T-helper 1 cell (primary cell): ENCODE results near the gene SPANXN2.
"Not testable (repeated sequence)": the region's sequence is repeated elsewhere in the genome, so short reads cannot be mapped to it uniquely, and the experiment has no call there.

ENCODE experiments used
- DNase-seq, 5 donors: peaks; one replicate each; pipeline ENCODE4 v3.0.0-alpha.2; 2012 to 2020
- total RNA-seq, 4 donors: gene quantifications; one replicate each; lab custom pipeline; 2026; lab: John Stamatoyannopoulos, UW

Gene SPANXN2
- total RNA-seq, result 0 reads per million in 4 donors

- not testable (repeated sequence) for DNase-seq
Measured at GRCh38 chrX:143720652-143721051, at the start of gene SPANXN2. TSS of gene SPANXN2 (minus strand) at chrX:143720752. CDS start at chrX:143720668, 84 bp downstream.

GRCh38 chrX:143768976-143769375, 48.4 kb upstream of the SPANXN2 start:
- no peak for DNase-seq

- DNase-seq, result not testable (repeated sequence)
Measured at GRCh38 chrX:143767789-143768188, 47.2 kb upstream of the SPANXN2 start.

- DNase-seq, result no peak
Measured at GRCh38 chrX:143757887-143758286, 37.3 kb upstream of the SPANXN2 start.

GRCh38 chrX:143757375-143757774, 36.8 kb upstream of the SPANXN2 start:
- no peak for DNase-seq

GRCh38 chrX:143754183-143754582, 33.6 kb upstream of the SPANXN2 start:
- DNase-seq, result no peak

GRCh38 chrX:143733866-143734265, 13.3 kb upstream of the SPANXN2 start:
- DNase-seq, result no peak

GRCh38 chrX:143726296-143726695, 5.7 kb upstream of the SPANXN2 start:
- no peak for DNase-seq

- no peak for DNase-seq
Measured at GRCh38 chrX:143701460-143701859, 19.1 kb downstream of the SPANXN2 start.

- DNase-seq, result no peak
Measured at GRCh38 chrX:143694885-143695284, 25.7 kb downstream of the SPANXN2 start.

- DNase-seq, result no peak
Measured at GRCh38 chrX:143683486-143683885, 37.1 kb downstream of the SPANXN2 start.

GRCh38 chrX:143674926-143675325, 45.6 kb downstream of the SPANXN2 start:
- no peak for DNase-seq

- no peak for DNase-seq
Measured at GRCh38 chrX:143669395-143669794, 51.2 kb downstream of the SPANXN2 start.

GRCh38 chrX:143664302-143664701, 56.2 kb downstream of the SPANXN2 start:
- DNase-seq, result no peak

GRCh38 chrX:143663755-143664154, 56.8 kb downstream of the SPANXN2 start:
- DNase-seq, result no peak
